Measurements from ENCODE around the gene HAGHL. TPM values are rescaled to one million over a fixed set of nuclear protein-coding genes. Genes with fewer than 3 reads are reported as not detected.
A peak's percentile ranks its signal among the peaks of the same experiment; 100 is the strongest.

HAGHL gene
- total RNA-seq, 6 experiments from 2014 or later: 0.83 to 2.5 (median 1.3) TPM

GRCh38 chr16:726188-726437 lies 793 bp upstream of the HAGHL start:
- TF ChIP-seq POLR2A (IDR thresholded peaks at IDR 0.05) (no peak), CTCF (IDR thresholded peaks at IDR 0.05) (no peak)
- H3K27ac ChIP-seq: no peak overlapping the region
- no peak for DNase-seq
- no peaks in the 10 kb centered on the region for H3K27me3 ChIP-seq
- no peak for ATAC-seq
- no peak overlapping the region for H3K4me3 ChIP-seq
- H3K36me3 ChIP-seq: no peaks in the 10 kb centered on the region
- intact Hi-C loops (cut with DNase I): no loop called here
- H3K4me1 ChIP-seq: peaks cover 0 to 21% (median 2%) of the 10 kb centered on the region in 4 donors
- no peaks in the 10 kb centered on the region for H3K9me3 ChIP-seq
- 30% methylated on average over 2 of the region's 9 CpGs for WGBS (ENCODE audit: insufficient coverage, low coverage, low lambda C conversion rate, missing lambda C conversion rate)

- intact Hi-C loops (cut with DNase I): no loop called here
- no peaks in the 10 kb centered on the region for H3K9me3 ChIP-seq
- no peak for TF ChIP-seq CTCF (IDR thresholded peaks at IDR 0.05)
- TF ChIP-seq POLR2A (IDR thresholded peaks at IDR 0.05): no peak
- peaks cover 0 to 15% (median 0%) of the 10 kb centered on the region in 4 donors for H3K4me1 ChIP-seq
- H3K27me3 ChIP-seq: no peaks in the 10 kb centered on the region
- WGBS (ENCODE audit: insufficient coverage, low coverage, low lambda C conversion rate, missing lambda C conversion rate): no CpG with 5 or more reads among the region's 61 CpGs
- ATAC-seq: no peak
- H3K4me3 ChIP-seq: peak overlapping the region; percentile 18 to 40 (median 25)
- H3K36me3 ChIP-seq: peaks cover 0 to 3% (median 0%) of the 10 kb centered on the region in 4 donors
- H3K27ac ChIP-seq: no peak overlapping the region
- DNase-seq: peak in 1 of 3 donors; percentile 32
Measured at GRCh38 chr16:727291-727977, 528 bp downstream of the HAGHL start.

GRCh38 chr16:728131-728889 lies 1.4 kb downstream of the HAGHL start:
- 5% methylated on average over 19 of the region's 80 CpGs for whole genome bisulfite sequencing (ENCODE audit: insufficient coverage, low coverage, low lambda C conversion rate, missing lambda C conversion rate)
- DNase-seq: peak in 2 of 3 donors; percentile 57 to 59
- no peaks in the 10 kb centered on the region for H3K9me3 ChIP-seq
- peaks cover 0 to 15% (median 0%) of the 10 kb centered on the region in 4 donors for H3K4me1 ChIP-seq
- peak overlapping the region; percentile 18 to 40 (median 25) for H3K4me3 ChIP-seq
- peak; percentile 43 to 53 (median 44) for ATAC-seq
- H3K36me3 ChIP-seq: peaks cover 0 to 3% (median 0%) of the 10 kb centered on the region in 4 donors
- intact Hi-C loops (cut with DNase I): no loop called here
- TF ChIP-seq CTCF (IDR thresholded peaks at IDR 0.05): no peak
- no peak for TF ChIP-seq POLR2A (IDR thresholded peaks at IDR 0.05)
- H3K27ac ChIP-seq: no peak overlapping the region
- H3K27me3 ChIP-seq: no peaks in the 10 kb centered on the region

GRCh38 chr16:728890-729744 lies 2.2 kb downstream of the HAGHL start:
- Histone ChIP-seq H3K4me3 (no peak overlapping the region), H3K9me3 (no peaks in the 10 kb centered on the region), H3K27ac (no peak overlapping the region), H3K36me3 (peaks cover 0 to 5% (median 0%) of the 10 kb centered on the region in 4 donors), H3K27me3 (no peaks in the 10 kb centered on the region), H3K4me1 (peaks cover 0 to 15% (median 0%) of the 10 kb centered on the region in 4 donors)
- TF ChIP-seq POLR2A (IDR thresholded peaks at IDR 0.05) (no peak), CTCF (IDR thresholded peaks at IDR 0.05) (no peak)
- intact Hi-C loops (cut with DNase I): no loop called here
- DNase-seq (peak in 1 of 3 donors; percentile 43), ATAC-seq (no peak)
- 11% methylated on average over 7 of the region's 55 CpGs for WGBS (ENCODE audit: insufficient coverage, low coverage, low lambda C conversion rate, missing lambda C conversion rate)
